Peyer's patch (tissue), 4 donors: Measurements from ENCODE around the gene SORBS1. TPM values are rescaled to one million over a fixed set of nuclear protein-coding genes. Genes with fewer than 3 reads are reported as not detected.

Source experiments
- DNase-seq, 3 donors: peaks; one replicate each; pipeline ENCODE4 v3.0.0-alpha.2; 2017 to 2019
- H3K27ac ChIP-seq, 4 donors: fragments of 200-600 bp; sonication (generic); one replicate each; pipeline ENCODE4 v1.5.1; 2016 to 2019
- H3K27me3 ChIP-seq, 2 donors: fragments of 200-600 bp; sonication (generic); one replicate each; pipeline ENCODE4 v1.5.1; 2019
- H3K36me3 ChIP-seq, 3 donors: fragments of 200-600 bp; sonication (generic); one replicate each; pipeline ENCODE4 v1.5.1; 2016 to 2019
- H3K4me1 ChIP-seq, 4 donors: fragments of 200-600 bp; sonication (generic); one replicate each; pipeline ENCODE4 v1.5.1; 2016 to 2019
- H3K4me3 ChIP-seq, 4 donors: fragments of 200-600 bp; sonication (generic); 1 replicate in 3 of 4; 2 replicates in 1 of 4; pipeline ENCODE4 v1.5.1; 2016 to 2019; ENCODE audit warnings: mild to moderate bottlenecking in 1 of 4
- H3K9me3 ChIP-seq, 4 donors: fragments of 200-600 bp; sonication (generic); one replicate each; pipeline ENCODE4 v1.5.1; 2016 to 2019; ENCODE audit warnings: mild to moderate bottlenecking in 1 of 4
- POLR2A ChIP-seq, 2 donors: fragments of 450-650 bp; IDR thresholded peaks; one replicate each; pipeline ENCODE4 v1.5.1; 2017; ENCODE audit warnings: antibody characterized with exemption in 2 of 2, mild to moderate bottlenecking in 2 of 2, moderate library complexity in 2 of 2
- total RNA-seq, 4 donors: library from RNA; depleted of rRNA; stranded (reverse); fragments of >200 nt; gene quantifications; one replicate each; pipeline ENCODE4 v1.1.0, GENCODE V29; 2016
- TF ChIP-seq, protein P1 (sequence below), 6 experiments: fragments of 450-650 bp in 4 of 6; fragments of 200-600 bp in 2 of 6; sonication (generic) in 1 of 6; IDR thresholded peaks; one replicate each; pipeline ENCODE4 v1.5.1; 2017 to 2019; ENCODE audit warnings: antibody characterized with exemption in 6 of 6, mild to moderate bottlenecking in 3 of 6, moderate library complexity in 1 of 6

Gene SORBS1
- total RNA-seq, 4 donors from 2014 or later = 34.3 to 57.1 (median 48.7) TPM

DNA sequence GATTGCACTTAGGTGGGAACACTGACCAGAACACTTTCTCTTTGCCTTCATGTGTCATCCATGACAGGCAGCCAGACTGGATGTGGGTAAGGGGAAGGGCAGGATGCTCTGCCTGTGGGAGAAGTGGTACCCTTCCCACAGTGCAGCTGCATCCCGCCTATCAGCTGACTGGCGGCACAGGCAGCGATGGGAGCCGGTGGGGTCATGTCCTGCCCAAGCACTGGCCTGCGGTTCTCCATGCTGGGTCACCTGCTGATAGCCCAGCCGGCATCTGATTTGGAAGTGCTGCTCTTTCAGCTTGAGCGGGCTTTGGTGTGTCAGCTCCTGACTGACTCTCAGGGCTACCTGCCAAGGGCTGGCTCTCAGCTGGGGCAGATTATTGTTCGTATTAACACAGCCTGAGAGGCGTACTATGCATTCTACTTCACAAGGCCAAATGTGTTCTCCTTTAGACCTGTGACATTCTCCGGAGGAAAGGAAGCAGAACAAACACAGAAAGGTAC lies 165.2 kb downstream of the SORBS1 start:
- Histone ChIP-seq H3K4me3 (no peak overlapping the region), H3K27me3 (no peaks in the 10 kb centered on the region), H3K4me1 (peaks cover 0 to 12% (median 0%) of the 10 kb centered on the region in 4 donors), H3K36me3 (peaks cover 0 to 24% (median 0%) of the 10 kb centered on the region in 3 donors), H3K27ac (no peak overlapping the region), H3K9me3 (no peaks in the 10 kb centered on the region)
- no peak for DNase-seq
- TF ChIP-seq POLR2A (IDR thresholded peaks at IDR 0.05) = no peak
- TF ChIP-seq, protein P1, sequence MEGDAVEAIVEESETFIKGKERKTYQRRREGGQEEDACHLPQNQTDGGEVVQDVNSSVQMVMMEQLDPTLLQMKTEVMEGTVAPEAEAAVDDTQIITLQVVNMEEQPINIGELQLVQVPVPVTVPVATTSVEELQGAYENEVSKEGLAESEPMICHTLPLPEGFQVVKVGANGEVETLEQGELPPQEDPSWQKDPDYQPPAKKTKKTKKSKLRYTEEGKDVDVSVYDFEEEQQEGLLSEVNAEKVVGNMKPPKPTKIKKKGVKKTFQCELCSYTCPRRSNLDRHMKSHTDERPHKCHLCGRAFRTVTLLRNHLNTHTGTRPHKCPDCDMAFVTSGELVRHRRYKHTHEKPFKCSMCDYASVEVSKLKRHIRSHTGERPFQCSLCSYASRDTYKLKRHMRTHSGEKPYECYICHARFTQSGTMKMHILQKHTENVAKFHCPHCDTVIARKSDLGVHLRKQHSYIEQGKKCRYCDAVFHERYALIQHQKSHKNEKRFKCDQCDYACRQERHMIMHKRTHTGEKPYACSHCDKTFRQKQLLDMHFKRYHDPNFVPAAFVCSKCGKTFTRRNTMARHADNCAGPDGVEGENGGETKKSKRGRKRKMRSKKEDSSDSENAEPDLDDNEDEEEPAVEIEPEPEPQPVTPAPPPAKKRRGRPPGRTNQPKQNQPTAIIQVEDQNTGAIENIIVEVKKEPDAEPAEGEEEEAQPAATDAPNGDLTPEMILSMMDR (IDR thresholded peaks at IDR 0.05) = no peak

DNA sequence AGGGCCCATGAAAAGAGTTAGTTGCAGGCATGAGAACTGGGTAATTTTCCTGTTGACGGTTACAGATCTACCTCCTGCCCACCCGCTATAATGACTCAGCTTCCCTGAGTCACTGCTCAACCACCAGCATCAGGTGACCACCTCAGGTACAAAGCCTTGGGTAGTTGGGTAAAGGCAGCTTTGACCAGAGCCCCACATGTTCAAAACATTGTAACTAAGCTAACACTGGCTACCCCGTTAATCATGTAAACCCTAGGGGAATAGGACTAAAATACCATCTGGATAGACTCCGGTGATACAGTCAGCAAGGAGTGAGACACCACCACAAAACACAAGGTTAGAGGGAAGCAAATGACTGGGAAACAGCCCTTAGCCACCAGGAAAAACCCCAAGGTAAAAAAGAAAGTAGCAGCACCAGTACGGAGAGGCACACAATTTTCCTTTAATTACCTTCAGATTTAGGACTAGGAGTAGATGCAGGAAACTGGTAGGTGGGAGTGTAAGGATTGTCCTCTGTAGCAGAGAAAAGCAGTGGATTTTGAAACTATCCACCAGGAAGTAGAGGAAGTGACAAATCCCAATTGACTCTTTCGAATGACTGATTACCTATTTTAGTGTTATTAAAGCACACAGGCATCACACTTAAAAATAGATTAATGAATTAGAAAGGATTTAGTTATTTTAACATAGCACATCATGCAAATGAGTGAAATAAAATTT lies 166.8 kb downstream of the SORBS1 start:
- H3K9me3 ChIP-seq = no peaks in the 10 kb centered on the region
- no peak for DNase-seq
- H3K4me1 ChIP-seq = peaks cover 0 to 13% (median 0%) of the 10 kb centered on the region in 4 donors
- peak overlapping the region in 1 of 4 donors; percentile 6 for H3K27ac ChIP-seq
- no peak overlapping the region for H3K4me3 ChIP-seq
- peaks cover 0 to 24% (median 0%) of the 10 kb centered on the region in 3 donors for H3K36me3 ChIP-seq
- no peaks in the 10 kb centered on the region for H3K27me3 ChIP-seq
- no peak for TF ChIP-seq POLR2A (IDR thresholded peaks at IDR 0.05)
- TF ChIP-seq, protein P1 (IDR thresholded peaks at IDR 0.05) = no peak

DNA sequence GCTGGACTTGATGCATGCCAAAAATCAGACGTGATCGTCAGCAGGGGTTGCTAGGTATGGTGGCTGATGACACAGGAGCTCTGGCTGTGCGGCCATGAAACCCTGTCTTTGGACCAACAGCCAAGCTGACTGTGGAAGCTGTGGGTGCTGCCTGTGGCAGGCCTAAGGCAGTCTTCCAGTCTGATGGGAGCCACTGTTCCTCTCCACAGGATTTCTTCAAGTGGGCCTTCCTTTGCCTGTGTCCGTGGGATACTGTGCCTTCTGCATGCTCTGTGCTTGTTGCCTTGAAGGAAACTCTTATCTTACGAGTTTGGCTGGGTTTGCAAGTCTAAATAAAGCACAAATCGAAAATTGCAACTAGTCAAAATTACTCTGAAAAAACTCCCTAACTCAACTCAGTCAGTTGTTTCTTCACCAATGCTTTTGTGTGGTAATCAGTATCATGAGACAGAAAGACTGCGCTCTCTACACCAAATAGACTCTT lies 168.4 kb downstream of the SORBS1 start:
- DNase-seq = no peak
- Histone ChIP-seq H3K9me3 (no peaks in the 10 kb centered on the region), H3K27ac (peak overlapping the region in 1 of 4 donors; percentile 8), H3K4me1 (peaks cover 0 to 24% (median 0%) of the 10 kb centered on the region in 4 donors), H3K27me3 (no peaks in the 10 kb centered on the region), H3K4me3 (no peak overlapping the region), H3K36me3 (peaks cover 0 to 13% (median 0%) of the 10 kb centered on the region in 3 donors)
- TF ChIP-seq, protein P1 (IDR thresholded peaks at IDR 0.05) = no peak
- no peak for TF ChIP-seq POLR2A (IDR thresholded peaks at IDR 0.05)

DNA sequence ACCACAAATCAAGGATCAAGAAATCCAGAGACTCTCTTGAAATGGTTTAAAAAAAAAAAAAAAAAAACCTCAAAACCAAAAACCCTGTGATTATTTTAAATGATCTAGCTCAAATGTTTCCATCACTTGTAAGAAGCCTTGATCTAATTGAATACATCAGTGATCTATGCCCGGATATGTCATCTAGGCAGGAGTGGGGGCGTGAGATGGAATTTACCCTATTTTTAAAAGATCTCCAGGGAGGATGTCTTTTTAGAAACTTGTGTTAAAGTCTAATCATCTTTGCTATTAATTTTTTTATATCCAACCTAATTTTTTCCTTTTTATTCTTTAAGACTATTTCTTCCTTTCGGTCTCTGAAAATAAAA lies 169.0 kb downstream of the SORBS1 start:
- DNase-seq = no peak
- Histone ChIP-seq H3K4me3 (no peak overlapping the region), H3K36me3 (peaks cover 0 to 13% (median 0%) of the 10 kb centered on the region in 3 donors), H3K27ac (peak overlapping the region in 1 of 4 donors; percentile 5), H3K9me3 (no peaks in the 10 kb centered on the region), H3K4me1 (peaks cover 0 to 24% (median 0%) of the 10 kb centered on the region in 4 donors), H3K27me3 (no peaks in the 10 kb centered on the region)
- TF ChIP-seq, protein P1 (IDR thresholded peaks at IDR 0.05) = no peak
- TF ChIP-seq POLR2A (IDR thresholded peaks at IDR 0.05) = no peak

DNA sequence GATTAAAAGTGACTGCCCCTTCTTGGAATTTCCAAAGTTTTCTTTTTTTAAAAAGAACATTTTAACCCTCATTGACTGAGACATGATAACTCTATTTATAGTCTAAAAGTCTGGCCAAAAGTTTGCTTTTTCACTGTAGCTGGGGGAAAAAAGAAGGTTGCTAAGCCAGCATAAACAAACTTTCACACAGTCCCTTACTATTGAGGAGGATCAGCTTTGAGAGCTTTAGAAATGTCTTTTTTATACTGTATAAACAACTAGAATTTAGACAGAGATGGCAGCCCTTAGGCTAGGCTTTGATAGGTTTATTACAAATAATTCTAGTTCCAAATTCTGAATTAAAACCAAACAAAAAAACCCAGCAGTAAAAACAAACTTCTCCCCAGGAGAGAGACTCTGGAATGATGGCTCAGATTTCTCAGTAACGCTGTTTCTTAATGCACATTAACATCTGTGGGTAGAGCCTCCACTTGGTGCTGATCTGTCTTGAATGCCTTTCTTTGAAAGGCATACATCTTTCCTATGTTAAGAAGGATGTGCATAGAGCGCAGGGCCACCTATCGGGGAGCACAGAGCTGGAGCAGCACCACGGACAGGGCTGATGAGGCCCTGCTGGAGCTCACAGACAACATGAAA lies 169.5 kb downstream of the SORBS1 start:
- H3K27me3 ChIP-seq = no peaks in the 10 kb centered on the region
- no peaks in the 10 kb centered on the region for H3K9me3 ChIP-seq
- H3K27ac ChIP-seq = peak overlapping the region in 1 of 4 donors; percentile 5
- H3K36me3 ChIP-seq = peaks cover 0 to 10% (median 0%) of the 10 kb centered on the region in 3 donors
- no peak for TF ChIP-seq POLR2A (IDR thresholded peaks at IDR 0.05)
- TF ChIP-seq, protein P1 (IDR thresholded peaks at IDR 0.05) = no peak
- no peak overlapping the region for H3K4me3 ChIP-seq
- H3K4me1 ChIP-seq = peaks cover 0 to 24% (median 0%) of the 10 kb centered on the region in 4 donors
- DNase-seq = no peak
